GM12891 (cell line): ENCODE data around the gene SEC31A.

Experiments
- POLR2A ChIP-seq: IDR thresholded peaks from 2 replicates; pipeline ENCODE4 v1.6.1; 2011; ENCODE audit warnings: low read depth, low read length, control low read depth
- TAF1 ChIP-seq: IDR thresholded peaks from 2 replicates; pipeline ENCODE4 v1.6.1; 2011; ENCODE audit warnings: low read depth, low read length, control low read depth

- no peak for TF ChIP-seq POLR2A
- TF ChIP-seq TAF1 = no peak
Observed at GRCh38 chr4:82777857-82778525, 113.0 kb downstream of the SEC31A start.
